Breast epithelium (tissue), 3 donors: ENCODE data around the gene OSBPL2.

Experiments
- CTCF ChIP-seq, 3 donors: fragments of 450-650 bp; IDR thresholded peaks; one replicate each; pipeline ENCODE4 v1.5.1; 2016 to 2017; ENCODE audit warnings: antibody characterized with exemption in 3 of 3, mild to moderate bottlenecking in 3 of 3, moderate library complexity in 3 of 3
- POLR2A ChIP-seq: fragments of 450-650 bp; IDR thresholded peaks from one replicate; pipeline ENCODE4 v1.6.1; 2016; ENCODE audit warnings: antibody characterized with exemption, mild to moderate bottlenecking, moderate library complexity
- POLR2AphosphoS5 ChIP-seq, 3 donors: sonication (generic); formaldehyde crosslinking; IDR thresholded peaks; one replicate each; pipeline ENCODE4 v1.6.1; 2017; ENCODE audit warnings: antibody characterized with exemption in 3 of 3

- TF ChIP-seq CTCF (IDR thresholded peaks at IDR 0.05) (no peak), POLR2AphosphoS5 (IDR thresholded peaks at IDR 0.05) (no peak), POLR2A (no peak)
These were observed 88.2 kb downstream of the OSBPL2 start for GRCh38 chr20:62326559-62326958.
